NCI-H2196 treated with DMSO at 0.1 percent for 48 hours (cell line): ENCODE results near the gene HELQ.

Source experiments
- DNase-seq: peaks from one replicate; lab custom pipeline; 2025; ENCODE audit not compliant: unreplicated experiment; lab: John Stamatoyannopoulos, UW

HELQ gene

GRCh38 chr4:83371235-83371634, 84.4 kb downstream of the HELQ start:
- DNase-seq: no peak

GRCh38 chr4:83370640-83370906, 85.0 kb downstream of the HELQ start:
- no peak for DNase-seq

GRCh38 chr4:83369831-83370639, 85.6 kb downstream of the HELQ start:
- DNase-seq: no peak

- DNase-seq: no peak
Observed at GRCh38 chr4:83364312-83364711, 91.3 kb downstream of the HELQ start.

- DNase-seq: no peak
Observed at GRCh38 chr4:83362492-83363329, 92.9 kb downstream of the HELQ start.

GRCh38 chr4:83361416-83362103, 94.1 kb downstream of the HELQ start:
- no peak for DNase-seq

- no peak for DNase-seq
Observed at GRCh38 chr4:83360018-83360417, 95.6 kb downstream of the HELQ start.

GRCh38 chr4:83358410-83358809, 97.2 kb downstream of the HELQ start:
- DNase-seq: no peak
